ENCODE results near the gene RALB. TPM values are rescaled to one million over a fixed set of nuclear protein-coding genes. Genes with fewer than 3 reads are reported as not detected.

RALB gene
- total and polyA plus RNA-seq, 2 of the 8 experiments (the other 6 are each of a cell fraction or from before 2014, with no cell fraction given): 12.0 to 16.6 TPM

DNA sequence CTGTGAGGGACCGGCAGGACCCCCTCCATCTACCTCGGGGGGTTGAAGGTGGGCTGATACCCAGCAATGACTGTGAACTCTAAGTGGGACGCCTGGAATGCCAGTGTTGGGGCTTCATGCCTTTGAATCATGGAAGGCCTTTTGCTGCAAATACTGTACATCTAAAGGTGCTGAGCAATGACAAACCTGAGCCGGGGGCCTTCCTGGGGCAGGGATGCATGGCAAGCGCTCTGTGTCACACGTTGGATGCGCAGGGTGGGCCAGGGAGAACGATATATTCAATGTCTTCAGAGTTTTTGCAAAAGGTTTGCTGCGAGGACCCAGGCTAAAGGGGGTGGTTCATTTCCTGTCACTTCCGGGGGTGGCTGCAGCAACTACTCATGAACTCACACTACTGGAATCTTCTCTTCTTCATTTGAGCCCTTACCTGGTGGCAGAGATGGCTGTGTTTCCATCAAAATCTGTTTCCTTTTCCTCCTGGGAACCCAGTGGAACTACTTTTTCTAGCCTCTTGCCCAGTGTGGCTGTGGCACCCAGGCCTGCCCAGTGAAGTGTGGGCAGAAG, 69.2 kb downstream of the RALB start (continued):
- TF ChIP-seq SP4 (IDR thresholded peaks at IDR 0.05; ENCODE audit: low read length) (no peak), HDAC6 (IDR thresholded peaks at IDR 0.05; ENCODE audit: low read depth, low read length) (no peak), KDM4A (IDR thresholded peaks at IDR 0.05; ENCODE audit: low read depth, low read length, severe bottlenecking) (no peak), POU5F1 (IDR thresholded peaks at IDR 0.05; ENCODE audit: low read depth, low read length) (no peak), SIN3A (conservative IDR thresholded peaks at IDR 0.05 in 1 of 2, IDR thresholded peaks at IDR 0.05 in 1 of 2; ENCODE audit: low read depth in 1 of 2, low read length in 2 of 2) (no peak), SIX5 (IDR thresholded peaks at IDR 0.05; ENCODE audit: low read depth, low read length) (no peak), NRF1 (IDR thresholded peaks at IDR 0.05; ENCODE audit: low read depth, low read length) (no peak)
- TF ChIP-seq, protein P1, sequence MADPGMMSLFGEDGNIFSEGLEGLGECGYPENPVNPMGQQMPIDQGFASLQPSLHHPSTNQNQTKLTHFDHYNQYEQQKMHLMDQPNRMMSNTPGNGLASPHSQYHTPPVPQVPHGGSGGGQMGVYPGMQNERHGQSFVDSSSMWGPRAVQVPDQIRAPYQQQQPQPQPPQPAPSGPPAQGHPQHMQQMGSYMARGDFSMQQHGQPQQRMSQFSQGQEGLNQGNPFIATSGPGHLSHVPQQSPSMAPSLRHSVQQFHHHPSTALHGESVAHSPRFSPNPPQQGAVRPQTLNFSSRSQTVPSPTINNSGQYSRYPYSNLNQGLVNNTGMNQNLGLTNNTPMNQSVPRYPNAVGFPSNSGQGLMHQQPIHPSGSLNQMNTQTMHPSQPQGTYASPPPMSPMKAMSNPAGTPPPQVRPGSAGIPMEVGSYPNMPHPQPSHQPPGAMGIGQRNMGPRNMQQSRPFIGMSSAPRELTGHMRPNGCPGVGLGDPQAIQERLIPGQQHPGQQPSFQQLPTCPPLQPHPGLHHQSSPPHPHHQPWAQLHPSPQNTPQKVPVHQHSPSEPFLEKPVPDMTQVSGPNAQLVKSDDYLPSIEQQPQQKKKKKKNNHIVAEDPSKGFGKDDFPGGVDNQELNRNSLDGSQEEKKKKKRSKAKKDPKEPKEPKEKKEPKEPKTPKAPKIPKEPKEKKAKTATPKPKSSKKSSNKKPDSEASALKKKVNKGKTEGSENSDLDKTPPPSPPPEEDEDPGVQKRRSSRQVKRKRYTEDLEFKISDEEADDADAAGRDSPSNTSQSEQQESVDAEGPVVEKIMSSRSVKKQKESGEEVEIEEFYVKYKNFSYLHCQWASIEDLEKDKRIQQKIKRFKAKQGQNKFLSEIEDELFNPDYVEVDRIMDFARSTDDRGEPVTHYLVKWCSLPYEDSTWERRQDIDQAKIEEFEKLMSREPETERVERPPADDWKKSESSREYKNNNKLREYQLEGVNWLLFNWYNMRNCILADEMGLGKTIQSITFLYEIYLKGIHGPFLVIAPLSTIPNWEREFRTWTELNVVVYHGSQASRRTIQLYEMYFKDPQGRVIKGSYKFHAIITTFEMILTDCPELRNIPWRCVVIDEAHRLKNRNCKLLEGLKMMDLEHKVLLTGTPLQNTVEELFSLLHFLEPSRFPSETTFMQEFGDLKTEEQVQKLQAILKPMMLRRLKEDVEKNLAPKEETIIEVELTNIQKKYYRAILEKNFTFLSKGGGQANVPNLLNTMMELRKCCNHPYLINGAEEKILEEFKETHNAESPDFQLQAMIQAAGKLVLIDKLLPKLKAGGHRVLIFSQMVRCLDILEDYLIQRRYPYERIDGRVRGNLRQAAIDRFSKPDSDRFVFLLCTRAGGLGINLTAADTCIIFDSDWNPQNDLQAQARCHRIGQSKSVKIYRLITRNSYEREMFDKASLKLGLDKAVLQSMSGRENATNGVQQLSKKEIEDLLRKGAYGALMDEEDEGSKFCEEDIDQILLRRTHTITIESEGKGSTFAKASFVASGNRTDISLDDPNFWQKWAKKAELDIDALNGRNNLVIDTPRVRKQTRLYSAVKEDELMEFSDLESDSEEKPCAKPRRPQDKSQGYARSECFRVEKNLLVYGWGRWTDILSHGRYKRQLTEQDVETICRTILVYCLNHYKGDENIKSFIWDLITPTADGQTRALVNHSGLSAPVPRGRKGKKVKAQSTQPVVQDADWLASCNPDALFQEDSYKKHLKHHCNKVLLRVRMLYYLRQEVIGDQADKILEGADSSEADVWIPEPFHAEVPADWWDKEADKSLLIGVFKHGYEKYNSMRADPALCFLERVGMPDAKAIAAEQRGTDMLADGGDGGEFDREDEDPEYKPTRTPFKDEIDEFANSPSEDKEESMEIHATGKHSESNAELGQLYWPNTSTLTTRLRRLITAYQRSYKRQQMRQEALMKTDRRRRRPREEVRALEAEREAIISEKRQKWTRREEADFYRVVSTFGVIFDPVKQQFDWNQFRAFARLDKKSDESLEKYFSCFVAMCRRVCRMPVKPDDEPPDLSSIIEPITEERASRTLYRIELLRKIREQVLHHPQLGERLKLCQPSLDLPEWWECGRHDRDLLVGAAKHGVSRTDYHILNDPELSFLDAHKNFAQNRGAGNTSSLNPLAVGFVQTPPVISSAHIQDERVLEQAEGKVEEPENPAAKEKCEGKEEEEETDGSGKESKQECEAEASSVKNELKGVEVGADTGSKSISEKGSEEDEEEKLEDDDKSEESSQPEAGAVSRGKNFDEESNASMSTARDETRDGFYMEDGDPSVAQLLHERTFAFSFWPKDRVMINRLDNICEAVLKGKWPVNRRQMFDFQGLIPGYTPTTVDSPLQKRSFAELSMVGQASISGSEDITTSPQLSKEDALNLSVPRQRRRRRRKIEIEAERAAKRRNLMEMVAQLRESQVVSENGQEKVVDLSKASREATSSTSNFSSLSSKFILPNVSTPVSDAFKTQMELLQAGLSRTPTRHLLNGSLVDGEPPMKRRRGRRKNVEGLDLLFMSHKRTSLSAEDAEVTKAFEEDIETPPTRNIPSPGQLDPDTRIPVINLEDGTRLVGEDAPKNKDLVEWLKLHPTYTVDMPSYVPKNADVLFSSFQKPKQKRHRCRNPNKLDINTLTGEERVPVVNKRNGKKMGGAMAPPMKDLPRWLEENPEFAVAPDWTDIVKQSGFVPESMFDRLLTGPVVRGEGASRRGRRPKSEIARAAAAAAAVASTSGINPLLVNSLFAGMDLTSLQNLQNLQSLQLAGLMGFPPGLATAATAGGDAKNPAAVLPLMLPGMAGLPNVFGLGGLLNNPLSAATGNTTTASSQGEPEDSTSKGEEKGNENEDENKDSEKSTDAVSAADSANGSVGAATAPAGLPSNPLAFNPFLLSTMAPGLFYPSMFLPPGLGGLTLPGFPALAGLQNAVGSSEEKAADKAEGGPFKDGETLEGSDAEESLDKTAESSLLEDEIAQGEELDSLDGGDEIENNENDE (IDR thresholded peaks at IDR 0.05; ENCODE audit: insufficient replicate concordance, low read length): no peak
- TF ChIP-seq, protein P2, sequence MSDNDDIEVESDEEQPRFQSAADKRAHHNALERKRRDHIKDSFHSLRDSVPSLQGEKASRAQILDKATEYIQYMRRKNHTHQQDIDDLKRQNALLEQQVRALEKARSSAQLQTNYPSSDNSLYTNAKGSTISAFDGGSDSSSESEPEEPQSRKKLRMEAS (IDR thresholded peaks at IDR 0.05): no peak
